ENCODE data around the gene PDCD11.

Gene PDCD11

GRCh38 chr10:103367379-103367781, 29.0 kb upstream of the PDCD11 start:
- in situ Hi-C loops (cut with HindIII; ENCODE audit: low sequenced_read_pairs) = no loop called here
- TF ChIP-seq CTCF (IDR thresholded peaks at IDR 0.05; ENCODE audit: low read depth, low read length, missing control alignments) = no peak
- H3K4me3 ChIP-seq (ENCODE audit: low read depth, low read length) = peak overlapping the region; percentile 64
- DNase-seq (ENCODE audit: low read depth) = no peak

GRCh38 chr10:103367782-103368518, 28.5 kb upstream of the PDCD11 start, which contains the start of gene TAF5:
Gene TAF5 (plus strand): TSS chr10:103367976. CDS start chr10:103367990, 14 bp downstream.
- DNase-seq (ENCODE audit: low read depth) = peak; percentile 88
- in situ Hi-C loops (cut with HindIII; ENCODE audit: low sequenced_read_pairs) = no loop called here

GRCh38 chr10:103373544-103373943, 22.9 kb upstream of the PDCD11 start:
- DNase-seq (ENCODE audit: low read depth) = no peak
- in situ Hi-C loops (cut with HindIII; ENCODE audit: low sequenced_read_pairs) = no loop called here

More at GRCh38 chr10:103367782-103368518, 28.5 kb upstream of the PDCD11 start, which contains the start of gene TAF5:
- TF ChIP-seq CTCF (IDR thresholded peaks at IDR 0.05; ENCODE audit: low read depth, low read length, missing control alignments) = no peak
- peak within 1 kb of the TSS; percentile 64 for H3K4me3 ChIP-seq (ENCODE audit: low read depth, low read length)

GRCh38 chr10:103374263-103374662, 22.2 kb upstream of the PDCD11 start:
- DNase-seq (ENCODE audit: low read depth) = no peak
- in situ Hi-C loops (cut with HindIII; ENCODE audit: low sequenced_read_pairs) = no loop called here
- no peak overlapping the region for H3K4me3 ChIP-seq (ENCODE audit: low read depth, low read length)
- no peak for TF ChIP-seq CTCF (IDR thresholded peaks at IDR 0.05; ENCODE audit: low read depth, low read length, missing control alignments)

More at GRCh38 chr10:103373544-103373943, 22.9 kb upstream of the PDCD11 start:
- TF ChIP-seq CTCF (IDR thresholded peaks at IDR 0.05; ENCODE audit: low read depth, low read length, missing control alignments) = no peak
- no peak overlapping the region for H3K4me3 ChIP-seq (ENCODE audit: low read depth, low read length)

- TF ChIP-seq CTCF (IDR thresholded peaks at IDR 0.05; ENCODE audit: low read depth, low read length, missing control alignments) = no peak
- no peak for DNase-seq (ENCODE audit: low read depth)
- no peak overlapping the region for H3K4me3 ChIP-seq (ENCODE audit: low read depth, low read length)
- in situ Hi-C loops (cut with HindIII; ENCODE audit: low sequenced_read_pairs) = no loop called here
These were observed 13.7 kb upstream of the PDCD11 start for GRCh38 chr10:103382769-103383168.

DNA sequence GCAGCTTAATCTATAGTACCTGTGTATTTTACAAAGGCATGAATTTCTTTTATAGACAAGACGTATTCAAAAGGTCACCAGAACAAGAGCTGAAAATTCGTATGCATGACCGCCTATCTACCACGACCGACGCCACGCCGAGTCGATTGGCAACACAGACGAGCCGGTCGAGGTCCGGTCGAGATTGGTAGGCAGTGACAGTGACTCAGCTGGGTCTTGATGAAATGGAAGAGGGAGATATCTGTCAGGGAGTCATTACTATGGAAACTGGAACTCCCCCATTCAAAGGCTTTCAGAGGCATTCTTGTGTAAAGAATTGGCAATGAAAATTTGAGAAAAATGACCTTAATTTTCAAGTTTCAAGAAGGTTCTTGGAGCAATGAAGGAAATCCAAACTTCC, 2.2 kb upstream of the PDCD11 start:
- in situ Hi-C loops (cut with HindIII; ENCODE audit: low sequenced_read_pairs) = no loop called here
- H3K4me3 ChIP-seq (ENCODE audit: low read depth, low read length) = no peak overlapping the region
- TF ChIP-seq CTCF (IDR thresholded peaks at IDR 0.05; ENCODE audit: low read depth, low read length, missing control alignments) = no peak
- no peak for DNase-seq (ENCODE audit: low read depth)
